Astrocyte (in vitro differentiated cells and primary cell): ENCODE results near the gene SBDS. TPM values are rescaled to one million over a fixed set of nuclear protein-coding genes. Genes with fewer than 3 reads are reported as not detected.
"Not testable (repeated sequence)": the region's sequence is repeated elsewhere in the genome, so short reads cannot be mapped to it uniquely, and the experiment has no call there.

Experiments
- DNase-seq: peaks from one replicate; pipeline ENCODE4 v3.0.0-alpha.2; 2010; ENCODE audit warnings: low read depth
- FAIRE-seq: peaks from 2 replicates; lab custom pipeline; 2011; peaks lifted over from hg19 to GRCh38; lab: Jason Lieb, UNC
- H2AFZ ChIP-seq: 2 replicates; pipeline ENCODE4 v1.6.0; 2012; ENCODE audit warnings: low read depth, low read length, inconsistent platforms
- H3K27ac ChIP-seq: 2 replicates; pipeline ENCODE4 v1.5.1; 2011; ENCODE audit warnings: low read depth, low read length, inconsistent platforms
- H3K27me3 ChIP-seq: 2 replicates; pipeline ENCODE4 v1.6.0; 2011; ENCODE audit warnings: low read length, inconsistent platforms; ENCODE audit not compliant: insufficient read depth
- H3K36me3 ChIP-seq: 2 replicates; pipeline ENCODE4 v1.5.1; 2011; ENCODE audit warnings: low read length, inconsistent platforms; ENCODE audit not compliant: insufficient read depth
- H3K4me1 ChIP-seq: 2 replicates; pipeline ENCODE4 v1.5.1; 2011; ENCODE audit warnings: low read length, inconsistent platforms; ENCODE audit not compliant: insufficient read depth
- H3K4me2 ChIP-seq: 2 replicates; pipeline ENCODE4 v1.6.0; 2012; ENCODE audit warnings: low read length, inconsistent platforms
- H3K4me3 ChIP-seq: 2 replicates; pipeline ENCODE4 v1.5.1; 2011; ENCODE audit warnings: low read depth, mild to moderate bottlenecking, low read length, inconsistent platforms; ENCODE audit not compliant: insufficient read depth
- H3K79me2 ChIP-seq: 2 replicates; pipeline ENCODE4 v1.6.0; 2012; ENCODE audit warnings: mild to moderate bottlenecking, low read length, inconsistent platforms; ENCODE audit not compliant: insufficient read depth
- H3K9ac ChIP-seq: 2 replicates; pipeline ENCODE4 v1.6.0; 2012; ENCODE audit warnings: mild to moderate bottlenecking, low read length, inconsistent platforms
- H3K9me3 ChIP-seq: 2 replicates; pipeline ENCODE4 v1.5.1; 2012; ENCODE audit warnings: low read depth, mild to moderate bottlenecking, low read length, inconsistent platforms; ENCODE audit not compliant: insufficient read depth
- H4K20me1 ChIP-seq: 2 replicates; pipeline ENCODE4 v1.6.0; 2012; ENCODE audit warnings: low read length, inconsistent platforms; ENCODE audit not compliant: insufficient read depth
- H3K27ac Mint-ChIP-seq: one replicate; pipeline ENCODE4 v1.8.0; 2021; ENCODE audit warnings: mild to moderate bottlenecking, mixed read lengths; ENCODE audit not compliant: unreplicated experiment
- H3K27me3 Mint-ChIP-seq: one replicate; pipeline ENCODE4 v1.8.0; 2021; ENCODE audit warnings: low read depth, mixed read lengths; ENCODE audit not compliant: unreplicated experiment
- H3K36me3 Mint-ChIP-seq: one replicate; pipeline ENCODE4 v1.8.0; 2021; ENCODE audit warnings: low read depth, mixed read lengths; ENCODE audit not compliant: unreplicated experiment
- H3K4me1 Mint-ChIP-seq: one replicate; pipeline ENCODE4 v1.8.0; 2021; ENCODE audit warnings: low read depth, mixed read lengths; ENCODE audit not compliant: unreplicated experiment
- H3K4me3 Mint-ChIP-seq: one replicate; pipeline ENCODE4 v1.8.0; 2021; ENCODE audit warnings: mild to moderate bottlenecking, moderate library complexity, mixed read lengths; ENCODE audit not compliant: unreplicated experiment
- H3K9me3 Mint-ChIP-seq: one replicate; pipeline ENCODE4 v1.8.0; 2021; ENCODE audit warnings: mild to moderate bottlenecking, mixed read lengths; ENCODE audit not compliant: unreplicated experiment
- EZH2 ChIP-seq: IDR thresholded peaks from 2 replicates; pipeline ENCODE4 v1.6.1; 2012; ENCODE audit warnings: mild to moderate bottlenecking, low read length, inconsistent platforms; ENCODE audit not compliant: insufficient read depth
- total RNA-seq: library from RNA; stranded (reverse); gene quantifications from 2 replicates; pipeline ENCODE4 v1.2.1, GENCODE V29; 2021
- TF ChIP-seq, protein P1 (sequence below): IDR thresholded peaks from 2 replicates; pipeline ENCODE4 v1.5.1; 2011; ENCODE audit warnings: low read depth, mild to moderate bottlenecking, inconsistent platforms, low read length, moderate library complexity; ENCODE audit not compliant: insufficient read depth

SBDS gene
- total RNA-seq, 1 donor from 2014 or later, result 165 TPM

DNA sequence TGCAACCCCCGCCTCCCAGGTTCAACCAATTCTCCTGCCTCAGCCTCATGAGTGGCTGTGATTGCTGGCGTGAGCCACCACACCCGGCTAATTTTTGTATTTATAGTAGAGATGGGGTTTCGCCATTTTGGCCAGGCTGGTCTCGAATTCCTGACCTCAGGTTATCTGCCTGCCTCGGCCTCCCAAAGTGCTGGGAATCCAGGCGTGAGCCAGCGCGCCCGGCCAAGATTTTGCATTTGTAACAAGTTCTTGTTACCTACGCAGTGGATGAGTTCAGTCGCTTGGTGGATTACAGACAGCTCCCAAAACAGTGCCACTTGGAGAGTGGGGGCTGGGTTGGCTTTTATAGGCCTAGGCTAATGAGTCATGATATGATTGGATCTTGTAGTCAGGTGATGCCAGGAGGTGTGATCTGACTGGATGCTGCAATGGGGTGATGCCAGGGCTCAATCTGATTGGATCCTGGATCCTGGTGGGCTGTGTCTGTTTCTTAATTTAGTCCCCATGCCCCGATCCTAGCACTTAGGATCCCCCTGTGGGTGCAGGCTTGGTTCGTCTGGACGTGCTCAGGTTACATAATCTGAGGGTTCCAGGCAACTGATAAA lies 20.3 kb downstream of the SBDS start:
- Histone ChIP-seq H3K27me3 (no peaks in the 10 kb centered on the region), H3K4me2 (no peak overlapping the region), H4K20me1 (no peaks in the 10 kb centered on the region), H3K79me2 (no peaks in the 10 kb centered on the region), H3K4me3 (no peak overlapping the region), H2AFZ (no peak overlapping the region), H3K36me3 (no peaks in the 10 kb centered on the region), H3K9ac (no peak overlapping the region), H3K9me3 (peaks cover 2% of the 10 kb centered on the region), H3K4me1 (no peaks in the 10 kb centered on the region), H3K27ac (no peak overlapping the region)
- H3K4me1 Mint-ChIP-seq, result no peaks in the 10 kb centered on the region
- no peak overlapping the region for H3K4me3 Mint-ChIP-seq
- no peak overlapping the region for H3K27ac Mint-ChIP-seq
- H3K36me3 Mint-ChIP-seq, result peaks cover 13% of the 10 kb centered on the region
- TF ChIP-seq, protein P1, sequence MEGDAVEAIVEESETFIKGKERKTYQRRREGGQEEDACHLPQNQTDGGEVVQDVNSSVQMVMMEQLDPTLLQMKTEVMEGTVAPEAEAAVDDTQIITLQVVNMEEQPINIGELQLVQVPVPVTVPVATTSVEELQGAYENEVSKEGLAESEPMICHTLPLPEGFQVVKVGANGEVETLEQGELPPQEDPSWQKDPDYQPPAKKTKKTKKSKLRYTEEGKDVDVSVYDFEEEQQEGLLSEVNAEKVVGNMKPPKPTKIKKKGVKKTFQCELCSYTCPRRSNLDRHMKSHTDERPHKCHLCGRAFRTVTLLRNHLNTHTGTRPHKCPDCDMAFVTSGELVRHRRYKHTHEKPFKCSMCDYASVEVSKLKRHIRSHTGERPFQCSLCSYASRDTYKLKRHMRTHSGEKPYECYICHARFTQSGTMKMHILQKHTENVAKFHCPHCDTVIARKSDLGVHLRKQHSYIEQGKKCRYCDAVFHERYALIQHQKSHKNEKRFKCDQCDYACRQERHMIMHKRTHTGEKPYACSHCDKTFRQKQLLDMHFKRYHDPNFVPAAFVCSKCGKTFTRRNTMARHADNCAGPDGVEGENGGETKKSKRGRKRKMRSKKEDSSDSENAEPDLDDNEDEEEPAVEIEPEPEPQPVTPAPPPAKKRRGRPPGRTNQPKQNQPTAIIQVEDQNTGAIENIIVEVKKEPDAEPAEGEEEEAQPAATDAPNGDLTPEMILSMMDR, result no peak
- no peak for TF ChIP-seq EZH2
- DNase-seq (no peak), FAIRE-seq (no peak)
- H3K9me3 Mint-ChIP-seq, result peaks cover 9% of the 10 kb centered on the region
- H3K27me3 Mint-ChIP-seq, result no peaks in the 10 kb centered on the region

DNA sequence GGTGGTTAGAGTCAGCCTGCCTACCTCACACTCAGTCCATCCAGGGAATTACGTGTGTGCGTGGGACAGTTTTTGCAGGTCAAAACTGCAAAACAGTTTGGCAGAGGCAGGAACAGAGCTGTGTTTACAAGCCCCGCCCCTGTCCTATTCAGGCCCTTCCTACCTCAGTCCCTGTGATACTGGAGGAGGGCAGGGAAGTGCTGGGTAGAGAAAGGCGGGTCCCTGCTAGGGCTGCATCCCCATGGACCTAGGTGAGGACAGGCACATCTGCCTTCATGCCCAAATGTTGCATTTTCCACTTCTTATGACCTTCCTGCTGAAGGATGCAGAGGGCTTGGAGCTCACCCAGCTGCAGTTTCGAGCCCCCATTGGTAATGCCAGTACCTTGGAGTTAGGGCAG lies 25.1 kb downstream of the SBDS start:
- no peaks in the 10 kb centered on the region for H3K36me3 ChIP-seq

DNA sequence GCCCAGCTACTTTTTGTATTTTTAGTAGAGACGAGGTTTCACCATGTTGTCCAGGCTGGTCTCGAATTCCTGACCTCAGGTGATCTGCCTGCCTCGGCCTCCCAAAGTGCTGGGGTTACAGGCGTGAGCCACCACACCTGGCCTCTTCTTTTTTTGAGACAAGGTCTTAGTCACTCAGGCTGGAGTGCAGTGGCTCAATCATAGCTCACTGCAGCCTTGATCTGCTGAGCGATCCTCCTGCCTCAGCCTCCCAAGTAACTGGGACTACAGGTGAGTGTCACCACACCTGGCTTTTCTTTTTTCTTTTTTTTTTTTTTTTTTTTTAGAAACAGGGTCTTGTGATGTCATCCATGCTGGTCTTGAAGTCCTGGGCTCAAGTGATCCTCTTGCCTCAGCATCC lies 26.4 kb downstream of the SBDS start:
- H3K4me1 ChIP-seq, H4K20me1 ChIP-seq, H3K27ac ChIP-seq, DNase-seq, H3K27ac Mint-ChIP-seq, H3K79me2 ChIP-seq, FAIRE-seq, H3K9ac ChIP-seq, H2AFZ ChIP-seq, H3K4me2 ChIP-seq, H3K9me3 Mint-ChIP-seq, H3K4me3 Mint-ChIP-seq, H3K36me3 ChIP-seq, H3K9me3 ChIP-seq, H3K27me3 ChIP-seq, H3K36me3 Mint-ChIP-seq, H3K4me1 Mint-ChIP-seq, H3K4me3 ChIP-seq, H3K27me3 Mint-ChIP-seq: not testable (repeated sequence)

More for the DNA sequence above, 25.1 kb downstream of the SBDS start:
- Histone ChIP-seq H3K4me3 (no peak overlapping the region), H3K4me2 (no peak overlapping the region), H3K27me3 (no peaks in the 10 kb centered on the region), H4K20me1 (no peaks in the 10 kb centered on the region), H3K27ac (no peak overlapping the region), H3K9me3 (no peaks in the 10 kb centered on the region), H3K4me1 (no peaks in the 10 kb centered on the region), H3K9ac (no peak overlapping the region), H3K79me2 (no peaks in the 10 kb centered on the region), H2AFZ (no peak overlapping the region)
- TF ChIP-seq EZH2, result no peak
- TF ChIP-seq, protein P1, result no peak
- DNase-seq (no peak), FAIRE-seq (no peak)
- no peak overlapping the region for H3K4me3 Mint-ChIP-seq
- no peak overlapping the region for H3K27ac Mint-ChIP-seq
- H3K27me3 Mint-ChIP-seq, result no peaks in the 10 kb centered on the region
- H3K4me1 Mint-ChIP-seq, result no peaks in the 10 kb centered on the region
- H3K36me3 Mint-ChIP-seq, result peaks cover 10% of the 10 kb centered on the region
- H3K9me3 Mint-ChIP-seq, result peaks cover 4% of the 10 kb centered on the region
